ENCODE data around the gene ENAM.
"Not testable (repeated sequence)": the region's sequence is repeated elsewhere in the genome, so short reads cannot be mapped to it uniquely, and the experiment has no call there.

Gene ENAM

DNA sequence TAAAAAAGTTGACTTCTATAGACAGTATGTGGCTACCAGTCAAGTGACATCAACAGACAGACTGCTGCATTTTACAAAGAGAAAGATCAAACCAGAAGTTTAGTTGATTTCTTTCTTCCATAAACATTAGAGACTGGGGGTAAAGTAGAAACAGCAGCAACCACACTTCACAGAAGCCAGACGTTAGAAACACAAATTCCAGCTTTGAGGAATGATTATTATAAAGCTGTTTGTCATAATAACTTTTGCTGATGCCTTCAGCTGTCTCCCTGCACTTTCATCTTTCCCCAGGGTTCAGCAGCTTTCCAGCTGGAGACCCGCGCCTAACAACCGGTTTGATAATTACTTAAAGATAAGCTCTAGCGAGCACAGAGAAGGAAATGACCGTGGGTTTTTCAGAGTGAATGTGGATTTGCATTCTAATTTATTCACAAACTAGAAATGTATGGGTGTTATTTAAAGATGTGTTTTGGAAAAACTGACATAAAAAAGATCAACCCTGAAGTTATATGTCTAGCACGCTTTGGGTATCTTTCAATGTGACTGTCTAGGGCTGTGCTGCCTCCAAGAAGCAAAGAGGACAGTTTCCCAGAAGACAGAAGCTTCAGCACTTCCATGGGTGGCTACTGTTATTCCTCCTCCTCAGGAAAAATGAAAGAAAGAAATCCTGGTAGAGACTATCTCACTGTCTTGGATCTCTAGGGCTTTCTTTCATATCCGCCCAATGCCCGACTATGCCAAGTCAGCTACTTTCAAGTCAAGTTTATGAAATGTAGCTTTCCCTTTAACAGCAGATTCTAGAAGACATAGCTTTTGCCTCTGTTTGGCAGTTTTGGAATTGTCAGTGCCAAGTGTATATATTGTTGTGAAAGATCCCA is 15.0 kb upstream of the ENAM start:
- Mint-ChIP-seq H3K27me3 (no peaks in the 10 kb centered on the region), H3K36me3 (peaks cover 5% of the 10 kb centered on the region), H3K9me3 (no peaks in the 10 kb centered on the region), H3K27ac (peak overlapping the region; percentile 74), H3K4me3 (peak overlapping the region; percentile 68), H3K4me1 (peaks cover 33% of the 10 kb centered on the region)
- peak; percentile 77 for ATAC-seq

DNA sequence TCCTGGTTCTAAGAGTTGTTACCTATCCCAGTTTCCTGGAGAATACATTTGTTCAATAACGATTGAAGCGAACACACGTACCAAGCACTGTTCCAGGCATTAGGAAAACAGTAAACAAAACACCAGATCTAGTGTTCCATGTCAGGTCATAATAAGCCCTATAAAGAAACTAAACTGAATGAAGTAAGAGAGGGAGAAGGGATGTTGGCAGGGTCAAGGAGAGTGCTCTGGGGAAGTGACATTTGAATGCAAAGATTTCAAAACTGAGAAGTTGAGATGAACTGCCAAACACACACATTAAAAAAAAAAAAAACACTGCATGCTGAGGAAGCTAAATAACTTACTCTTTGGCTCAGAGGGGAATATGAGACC is 14.4 kb upstream of the ENAM start:
- Mint-ChIP-seq H3K4me1 (peaks cover 33% of the 10 kb centered on the region), H3K27ac (peak overlapping the region; percentile 74), H3K36me3 (peaks cover 11% of the 10 kb centered on the region), H3K27me3 (no peaks in the 10 kb centered on the region), H3K4me3 (peak overlapping the region; percentile 68), H3K9me3 (peaks cover 3% of the 10 kb centered on the region)
- no peak for ATAC-seq

DNA sequence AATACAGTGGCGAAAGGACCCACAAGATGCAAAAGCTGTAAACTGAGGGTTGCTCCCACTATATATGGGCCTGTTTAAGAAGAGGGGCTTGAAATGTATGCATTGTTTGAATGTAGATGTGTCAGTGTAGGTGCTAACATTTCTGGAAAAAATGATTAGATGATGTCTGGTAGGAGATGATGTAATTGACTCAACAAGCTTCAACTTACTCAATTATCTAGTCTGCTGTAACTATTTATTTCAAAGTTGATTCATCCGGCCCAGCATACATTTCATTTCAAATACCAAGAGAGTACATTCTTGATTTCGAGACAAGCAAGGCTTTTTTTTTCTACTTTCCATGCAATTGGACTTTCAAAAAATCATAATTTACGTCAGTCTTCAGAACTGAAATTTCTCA is 9.3 kb upstream of the ENAM start:
- no peak overlapping the region for H3K4me3 Mint-ChIP-seq
- H3K9me3 Mint-ChIP-seq, result peaks cover 3% of the 10 kb centered on the region
- ATAC-seq, result no peak
- H3K4me1 Mint-ChIP-seq, result peaks cover 21% of the 10 kb centered on the region
- H3K27ac Mint-ChIP-seq, result no peak overlapping the region
- H3K36me3 Mint-ChIP-seq, result peaks cover 14% of the 10 kb centered on the region
- H3K27me3 Mint-ChIP-seq, result no peaks in the 10 kb centered on the region

DNA sequence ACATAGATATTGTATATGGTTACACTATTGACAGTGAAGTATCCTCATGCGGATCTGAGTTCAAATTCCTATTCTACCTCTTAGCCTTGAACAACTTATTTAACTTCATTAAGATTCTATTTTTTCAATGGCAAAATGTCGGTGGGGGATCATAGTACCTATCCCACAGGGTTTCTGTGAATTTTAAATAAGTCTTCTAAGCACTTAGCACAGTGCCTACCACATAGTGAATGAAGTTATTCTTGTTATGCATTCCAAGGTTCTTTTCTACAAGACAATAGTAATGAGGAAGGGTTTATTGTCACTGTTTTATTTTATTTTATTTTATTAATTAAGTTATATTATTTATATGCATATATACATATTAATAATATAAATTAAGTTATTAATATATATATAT is 8.8 kb upstream of the ENAM start:
- ATAC-seq, result no peak

DNA sequence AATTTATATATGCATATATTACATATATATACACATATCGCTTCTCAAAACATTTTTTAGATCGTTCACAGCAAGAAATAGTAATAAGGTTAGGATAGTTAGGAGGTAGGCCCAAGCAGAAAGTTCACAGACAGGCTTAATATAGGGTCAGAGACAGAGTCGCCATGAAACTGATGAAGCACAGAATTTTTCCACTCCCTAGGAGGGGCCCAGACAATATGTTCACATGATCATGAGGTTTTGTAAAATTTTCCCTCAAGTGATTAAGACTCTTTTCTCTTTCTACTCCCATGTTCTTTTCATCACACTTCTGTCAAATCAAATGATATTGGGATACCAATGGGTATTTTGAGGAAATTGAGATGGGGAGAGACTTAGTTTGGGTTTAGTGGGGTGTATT is 5.2 kb upstream of the ENAM start:
- H3K27ac Mint-ChIP-seq, result no peak overlapping the region
- peaks cover 3% of the 10 kb centered on the region for H3K9me3 Mint-ChIP-seq
- H3K4me1 Mint-ChIP-seq, result no peaks in the 10 kb centered on the region
- H3K27me3 Mint-ChIP-seq, result no peaks in the 10 kb centered on the region
- no peak for ATAC-seq
- H3K36me3 Mint-ChIP-seq, result peaks cover 11% of the 10 kb centered on the region
- no peak overlapping the region for H3K4me3 Mint-ChIP-seq

More for the DNA sequence above, 8.8 kb upstream of the ENAM start:
- peaks cover 19% of the 10 kb centered on the region for H3K4me1 Mint-ChIP-seq
- H3K36me3 Mint-ChIP-seq, result peaks cover 14% of the 10 kb centered on the region
- H3K27ac Mint-ChIP-seq, result no peak overlapping the region
- H3K4me3 Mint-ChIP-seq, result no peak overlapping the region
- peaks cover 3% of the 10 kb centered on the region for H3K9me3 Mint-ChIP-seq
- no peaks in the 10 kb centered on the region for H3K27me3 Mint-ChIP-seq

DNA sequence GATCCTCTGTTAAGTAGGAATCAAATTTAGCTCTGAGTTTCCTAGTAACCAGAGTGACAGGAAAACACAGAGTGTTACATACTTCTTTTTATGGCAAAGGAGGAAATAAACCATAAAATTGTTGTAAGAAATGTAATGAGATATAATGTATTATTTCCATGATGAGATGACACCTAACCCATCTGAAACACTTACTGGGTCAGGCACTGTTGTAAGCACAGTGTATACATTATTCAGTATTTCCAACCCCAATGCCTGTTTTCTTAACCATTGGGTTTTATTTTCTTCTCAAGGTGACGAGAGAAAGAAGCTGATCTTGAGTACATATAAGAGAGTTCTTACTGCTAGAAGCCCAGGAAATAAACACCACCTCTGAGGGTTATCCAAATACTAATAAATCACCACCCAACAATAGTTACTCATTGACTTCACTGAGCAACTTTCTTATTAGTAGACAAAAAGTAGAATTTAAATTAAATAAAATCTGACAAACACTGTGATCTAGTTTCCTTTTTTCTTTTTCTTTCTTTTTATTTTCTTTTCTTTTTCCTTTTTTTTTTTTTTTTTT is 4.2 kb upstream of the ENAM start:
- Mint-ChIP-seq H3K27me3 (no peaks in the 10 kb centered on the region), H3K4me1 (no peaks in the 10 kb centered on the region), H3K4me3 (no peak overlapping the region), H3K9me3 (no peaks in the 10 kb centered on the region), H3K36me3 (peaks cover under 1% of the 10 kb centered on the region), H3K27ac (no peak overlapping the region)
- ATAC-seq, result no peak

DNA sequence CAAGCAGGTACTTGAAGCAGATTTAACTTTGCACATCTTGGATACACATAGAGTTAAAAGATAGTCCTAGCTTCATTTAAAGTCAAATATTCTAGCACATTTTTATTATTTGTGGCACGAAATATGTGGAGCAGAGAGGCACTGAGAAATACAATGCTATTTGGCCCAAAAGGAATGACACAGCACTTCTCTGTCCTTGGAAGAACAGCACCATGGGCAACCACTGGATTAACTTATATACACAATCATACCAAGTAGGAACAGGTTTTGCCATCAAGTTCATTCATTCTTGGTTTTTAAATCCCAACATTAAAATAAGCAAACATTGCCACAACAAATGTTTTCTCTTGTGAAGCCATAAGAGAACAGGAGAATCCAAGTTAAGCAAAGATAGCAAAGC is 924 bp upstream of the ENAM start:
- no peak overlapping the region for H3K4me3 Mint-ChIP-seq
- no peak for ATAC-seq
- no peaks in the 10 kb centered on the region for H3K4me1 Mint-ChIP-seq
- no peaks in the 10 kb centered on the region for H3K27me3 Mint-ChIP-seq
- no peak overlapping the region for H3K27ac Mint-ChIP-seq
- no peaks in the 10 kb centered on the region for H3K36me3 Mint-ChIP-seq
- H3K9me3 Mint-ChIP-seq, result no peaks in the 10 kb centered on the region

DNA sequence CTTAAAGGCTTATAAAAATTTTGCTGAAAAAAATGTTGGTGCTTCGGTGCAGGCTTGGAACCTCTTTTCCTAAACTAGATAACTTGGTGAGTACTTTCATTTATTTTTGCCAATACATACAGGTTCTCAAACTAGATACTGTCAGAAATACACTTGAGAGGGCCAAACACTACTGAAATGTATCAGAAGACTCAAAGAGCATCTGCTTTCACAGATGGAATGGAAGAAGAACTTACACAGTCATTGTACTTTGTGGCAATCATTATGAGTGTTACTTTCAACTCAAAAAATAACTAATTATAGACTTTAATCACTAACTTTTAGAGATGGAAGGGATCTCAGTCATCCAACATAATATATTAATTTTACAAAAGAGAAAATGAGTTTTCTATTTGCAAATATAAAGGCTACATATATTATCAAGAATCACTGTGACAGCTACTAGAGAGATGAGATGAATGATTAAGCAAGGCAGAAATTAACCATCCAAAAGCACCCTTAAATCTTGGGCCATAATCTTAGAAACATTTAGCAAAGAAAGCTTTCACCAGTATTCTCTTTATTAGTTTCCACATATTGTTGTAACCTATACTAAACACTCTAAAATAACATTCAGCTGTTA is 1.0 kb downstream of the ENAM start:
- H3K27me3 Mint-ChIP-seq, result no peaks in the 10 kb centered on the region
- peak overlapping the region; percentile 47 for H3K27ac Mint-ChIP-seq
- no peaks in the 10 kb centered on the region for H3K9me3 Mint-ChIP-seq
- H3K36me3 Mint-ChIP-seq, result peaks cover 7% of the 10 kb centered on the region
- H3K4me1 Mint-ChIP-seq, result peaks cover 9% of the 10 kb centered on the region
- no peak for ATAC-seq
- no peak overlapping the region for H3K4me3 Mint-ChIP-seq

DNA sequence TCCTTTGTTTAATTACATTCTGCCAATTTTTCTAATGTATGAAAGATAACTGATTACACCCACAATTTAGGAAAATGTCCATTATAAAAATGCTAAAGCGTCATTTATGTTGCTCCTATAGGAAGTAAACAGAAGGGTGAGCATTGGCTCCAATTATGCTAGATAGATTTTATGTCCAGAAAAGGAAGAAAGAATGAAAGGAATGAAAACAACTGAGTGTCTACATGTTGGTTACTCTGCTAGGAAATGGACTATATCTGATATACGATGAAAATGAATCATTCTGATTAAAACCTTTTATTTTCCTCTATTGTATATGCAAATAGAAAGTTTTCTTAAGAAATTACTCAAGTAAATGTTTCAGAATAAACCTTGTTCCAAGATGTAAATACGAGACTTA is 1.6 kb downstream of the ENAM start:
- H3K9me3 Mint-ChIP-seq, result no peaks in the 10 kb centered on the region
- no peak for ATAC-seq
- H3K4me3 Mint-ChIP-seq, result no peak overlapping the region
- H3K4me1 Mint-ChIP-seq, result peaks cover 9% of the 10 kb centered on the region
- no peak overlapping the region for H3K27ac Mint-ChIP-seq
- no peaks in the 10 kb centered on the region for H3K27me3 Mint-ChIP-seq
- peaks cover 7% of the 10 kb centered on the region for H3K36me3 Mint-ChIP-seq

DNA sequence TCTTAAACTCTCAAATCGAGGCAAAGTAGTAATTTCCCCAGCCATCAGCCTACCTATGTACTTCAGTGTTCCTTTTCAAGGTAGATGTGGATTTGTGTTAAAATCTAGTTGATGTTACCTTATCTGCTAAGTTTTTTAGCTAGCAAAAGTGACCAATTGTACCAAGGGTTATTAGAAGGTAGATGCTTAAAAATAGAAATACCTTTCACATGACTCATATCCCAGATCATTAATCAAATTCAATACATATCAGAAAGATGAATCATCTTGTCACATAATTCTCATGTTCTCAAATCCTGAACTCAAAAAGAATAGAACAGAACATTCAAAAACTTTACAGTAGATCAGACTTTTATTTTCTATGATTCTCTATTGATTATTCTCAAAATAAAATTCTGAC is 3.5 kb downstream of the ENAM start:
- no peak overlapping the region for H3K4me3 Mint-ChIP-seq
- peaks cover 9% of the 10 kb centered on the region for H3K4me1 Mint-ChIP-seq
- peaks cover 7% of the 10 kb centered on the region for H3K36me3 Mint-ChIP-seq
- no peaks in the 10 kb centered on the region for H3K27me3 Mint-ChIP-seq
- no peaks in the 10 kb centered on the region for H3K9me3 Mint-ChIP-seq
- no peak overlapping the region for H3K27ac Mint-ChIP-seq
- no peak for ATAC-seq

DNA sequence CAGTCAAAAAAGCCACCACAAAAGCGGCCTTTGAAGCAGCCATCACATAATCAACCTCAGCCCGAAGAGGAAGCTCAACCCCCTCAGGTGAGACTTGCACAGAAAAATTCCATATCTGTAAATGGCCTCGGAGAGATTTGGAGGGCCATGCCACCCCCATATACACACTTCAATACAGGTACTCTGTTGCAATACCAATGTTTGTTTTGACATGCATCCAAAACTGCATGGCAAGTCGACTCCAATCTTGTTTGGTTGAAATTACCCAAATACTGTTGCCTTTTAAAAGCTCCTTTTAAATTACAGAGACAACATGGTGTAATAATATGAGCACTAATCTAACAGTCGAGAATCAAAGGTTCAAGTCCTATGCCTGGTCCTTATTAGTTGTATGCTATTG is 5.9 kb downstream of the ENAM start:
- Mint-ChIP-seq H3K9me3 (no peaks in the 10 kb centered on the region), H3K4me3 (no peak overlapping the region), H3K36me3 (peaks cover 7% of the 10 kb centered on the region), H3K27ac (no peak overlapping the region), H3K4me1 (peaks cover 9% of the 10 kb centered on the region), H3K27me3 (no peaks in the 10 kb centered on the region)
- ATAC-seq, result no peak

DNA sequence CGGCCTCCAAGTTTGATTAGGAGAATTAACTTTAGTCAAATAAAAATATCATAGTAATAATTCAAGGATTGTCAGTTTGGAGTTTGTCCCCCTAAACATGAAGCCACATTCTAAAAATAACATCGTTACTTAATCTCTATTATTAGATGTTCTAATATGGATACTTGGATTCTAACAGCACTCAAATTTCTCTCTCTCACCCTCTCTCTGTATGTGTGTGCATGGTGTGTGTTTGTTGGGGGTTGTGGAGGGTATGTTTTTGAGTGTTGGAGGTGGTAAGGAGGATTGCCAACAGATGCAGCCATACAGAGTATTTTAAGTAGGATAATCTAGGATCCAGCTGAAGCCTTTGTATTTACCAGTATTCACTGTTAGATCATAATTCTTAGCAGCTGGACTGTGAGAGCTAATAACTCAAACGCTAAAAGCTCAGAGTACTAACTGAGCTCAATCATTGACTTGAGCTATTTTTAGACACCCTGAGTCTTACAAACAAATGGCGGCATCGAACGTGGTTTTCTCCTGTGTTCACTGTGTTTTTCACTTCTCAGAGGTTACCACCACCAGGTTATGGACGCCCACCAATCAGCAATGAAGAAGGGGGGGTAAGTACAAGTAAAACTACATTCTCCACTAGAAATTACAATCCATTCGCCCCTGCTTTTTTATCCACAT is 8.8 kb downstream of the ENAM start:
- peaks cover 25% of the 10 kb centered on the region for H3K4me1 Mint-ChIP-seq
- H3K27me3 Mint-ChIP-seq, result no peaks in the 10 kb centered on the region

DNA sequence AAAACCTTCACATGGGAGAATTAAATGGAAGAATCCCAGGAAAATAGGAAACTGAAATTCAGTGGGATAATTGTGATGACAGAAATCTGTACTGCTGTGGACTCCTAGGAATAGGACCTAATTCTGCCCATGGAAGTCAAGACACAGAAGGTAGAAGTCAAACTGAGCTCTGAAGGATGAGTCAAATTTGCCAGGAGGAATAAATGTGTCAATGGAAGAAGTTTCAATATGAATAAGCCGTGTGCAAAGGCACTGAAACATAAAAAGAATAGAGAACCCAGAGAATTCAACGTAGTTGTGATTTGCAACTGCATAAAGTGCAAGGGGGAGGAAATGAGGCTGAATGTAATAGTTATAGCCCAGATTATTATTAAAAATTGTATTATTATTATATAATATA is 11.6 kb downstream of the ENAM start:
- Mint-ChIP-seq H3K36me3 (peaks cover 11% of the 10 kb centered on the region), H3K27me3 (no peaks in the 10 kb centered on the region), H3K4me1 (peaks cover 16% of the 10 kb centered on the region), H3K9me3 (no peaks in the 10 kb centered on the region), H3K27ac (no peak overlapping the region), H3K4me3 (no peak overlapping the region)
- no peak for ATAC-seq

More for the DNA sequence above, 8.8 kb downstream of the ENAM start:
- Mint-ChIP-seq H3K4me3 (no peak overlapping the region), H3K36me3 (peaks cover 15% of the 10 kb centered on the region), H3K9me3 (no peaks in the 10 kb centered on the region), H3K27ac (peak overlapping the region; percentile 57)
- ATAC-seq, result no peak

DNA sequence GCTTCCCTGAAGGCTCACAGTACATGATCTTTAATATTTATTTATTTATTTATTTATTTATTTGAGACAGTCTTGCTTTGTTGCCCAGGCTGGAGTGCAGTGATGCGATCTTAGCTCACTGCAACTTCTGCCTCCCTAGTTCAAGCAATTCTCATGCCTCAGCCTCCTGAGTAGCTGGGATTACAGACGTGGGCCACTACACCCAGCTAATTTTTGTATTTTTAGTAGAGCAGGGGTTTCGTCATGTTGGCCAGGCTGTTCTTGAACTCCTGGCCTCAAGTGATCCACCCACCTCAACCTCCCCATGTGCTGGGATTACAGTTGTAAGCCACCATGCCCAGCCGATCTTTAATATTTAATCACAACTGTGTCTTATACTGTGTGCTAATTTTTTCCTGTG is 22.2 kb downstream of the ENAM start:
- ATAC-seq, H3K4me3 Mint-ChIP-seq: not testable (repeated sequence)
- H3K27ac Mint-ChIP-seq, result peak overlapping the region; percentile 10

DNA sequence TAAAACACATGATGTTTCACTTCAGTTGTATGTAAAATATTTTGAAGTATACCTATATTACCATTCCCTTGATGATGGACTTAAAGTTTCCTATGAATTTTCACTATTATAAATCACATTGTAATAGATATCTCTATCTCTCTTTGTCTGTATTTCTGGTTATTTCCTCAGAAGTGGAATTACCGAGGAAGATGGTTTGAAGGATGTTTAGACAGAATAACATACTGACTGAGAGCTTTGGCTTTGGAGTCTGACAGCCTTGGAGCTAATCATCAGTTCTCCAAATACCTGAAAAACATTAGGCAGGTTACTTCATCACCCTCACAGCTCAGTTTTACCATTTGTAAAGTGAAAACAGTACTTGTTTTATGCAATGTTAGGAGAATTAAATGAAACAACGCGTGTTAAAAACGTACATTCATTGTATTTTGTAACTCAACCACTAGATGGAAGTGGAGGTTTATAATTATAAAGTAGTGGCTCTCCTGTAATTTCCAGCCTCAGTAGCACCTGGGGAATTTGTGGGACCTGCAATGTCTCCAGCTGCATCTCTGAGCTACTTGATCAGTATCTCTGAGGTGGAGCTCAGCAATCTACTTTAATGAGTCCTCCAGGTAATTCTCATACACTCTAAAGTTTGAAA is 23.4 kb downstream of the ENAM start:
- Mint-ChIP-seq H3K4me3 (no peak overlapping the region), H3K36me3 (peaks cover 12% of the 10 kb centered on the region), H3K4me1 (peaks cover 14% of the 10 kb centered on the region), H3K27me3 (no peaks in the 10 kb centered on the region), H3K9me3 (no peaks in the 10 kb centered on the region), H3K27ac (no peak overlapping the region)
- no peak for ATAC-seq

More for the DNA sequence above, 22.2 kb downstream of the ENAM start:
- Mint-ChIP-seq H3K4me1 (peaks cover 14% of the 10 kb centered on the region), H3K36me3 (peaks cover 12% of the 10 kb centered on the region)
- H3K27me3 Mint-ChIP-seq, H3K9me3 Mint-ChIP-seq: not testable (repeated sequence)
